Endothelial cell of umbilical vein (primary cell): ENCODE data around the gene UNC5C.

Experiments
- CTCF ChIP-seq, 2 donors: IDR thresholded peaks; 1 replicate in 1 of 2; 2 replicates in 1 of 2; pipeline ENCODE4 v1.5.1; 2011; ENCODE audit warnings: low read length in 2 of 2, mild to moderate bottlenecking in 2 of 2, moderate library complexity in 2 of 2, control low read depth in 1 of 2, inconsistent platforms in 1 of 2, low read depth in 1 of 2; ENCODE audit not compliant: insufficient read depth in 1 of 2; ENCODE audit errors: extremely low read depth in 1 of 2
- MAX ChIP-seq: IDR thresholded peaks from 2 replicates; pipeline ENCODE4 v1.6.1; 2011; ENCODE audit not compliant: insufficient read depth, insufficient read length

GRCh38 chr4:95531141-95531540 lies 17.6 kb downstream of the UNC5C start:
- TF ChIP-seq MAX (no peak), CTCF (IDR thresholded peaks at IDR 0.05; ENCODE audit: extremely low read depth in 1 of 2, insufficient read depth in 1 of 2, low read depth in 1 of 2, low read length in 2 of 2) (no peak)
